HL-60/S4 (cell line): ENCODE measurements around the gene RPL29.

ENCODE experiments used
- in situ Hi-C: fragments of 300-500 bp; cut with MboI; formaldehyde crosslinking; loops from 2 replicates; pipeline ENCODE4 v1.14.3; 2022; ENCODE audit warnings: low sequenced_read_pairs

Gene RPL29

GRCh38 chr3:51949121-51949520, 46.6 kb downstream of the RPL29 start:
- in situ Hi-C loops: no loop called here

- in situ Hi-C loops: no loop called here
Observed at GRCh38 chr3:51948016-51948580, 47.6 kb downstream of the RPL29 start.

- in situ Hi-C loops: no loop called here
Observed at GRCh38 chr3:51947215-51947900, 48.3 kb downstream of the RPL29 start.

GRCh38 chr3:51946796-51947195, 48.9 kb downstream of the RPL29 start:
- in situ Hi-C loops: no loop called here

GRCh38 chr3:51945926-51946705, 49.6 kb downstream of the RPL29 start:
- in situ Hi-C loops: no loop called here

- in situ Hi-C loops: no loop called here
Observed at GRCh38 chr3:51945031-51945840, 50.5 kb downstream of the RPL29 start.

- in situ Hi-C loops: no loop called here
Observed at GRCh38 chr3:51944451-51945021, 51.2 kb downstream of the RPL29 start.
